HG03175 (cell line): ENCODE measurements around the gene ELOVL5.
"Not testable (repeated sequence)": the region's sequence is repeated elsewhere in the genome, so short reads cannot be mapped to it uniquely, and the experiment has no call there.

ENCODE experiments used
- ATAC-seq: cut with Tn5 transposase; IDR thresholded peaks from one replicate; pipeline ENCODE4 v1.9.1; 2021; ENCODE audit warnings: mild to moderate bottlenecking, moderate library complexity; ENCODE audit not compliant: unreplicated experiment

Gene ELOVL5

GRCh38 chr6:53348371-53349208, at the start of gene ELOVL5:
TSS of gene ELOVL5 (minus strand) at chr6:53348950. CDS start at chr6:53295699, 53,251 bp downstream.
- ATAC-seq, result peak; percentile 82

- no peak for ATAC-seq
Measured at GRCh38 chr6:53397283-53397682, 48.5 kb upstream of the ELOVL5 start.

- no peak for ATAC-seq
Measured at GRCh38 chr6:53395986-53396385, 47.2 kb upstream of the ELOVL5 start.

- ATAC-seq, result no peak
Measured at GRCh38 chr6:53394704-53395103, 46.0 kb upstream of the ELOVL5 start.

- ATAC-seq, result no peak
Measured at GRCh38 chr6:53391170-53391569, 42.4 kb upstream of the ELOVL5 start.

- no peak for ATAC-seq
Measured at GRCh38 chr6:53390010-53390409, 41.3 kb upstream of the ELOVL5 start.

- not testable (repeated sequence) for ATAC-seq
Measured at GRCh38 chr6:53388615-53389014, 39.9 kb upstream of the ELOVL5 start.

- no peak for ATAC-seq
Measured at GRCh38 chr6:53382421-53382820, 33.7 kb upstream of the ELOVL5 start.

GRCh38 chr6:53378208-53378607, 29.5 kb upstream of the ELOVL5 start:
- no peak for ATAC-seq

GRCh38 chr6:53377793-53378192, 29.0 kb upstream of the ELOVL5 start:
- ATAC-seq, result no peak

GRCh38 chr6:53377289-53377688, 28.5 kb upstream of the ELOVL5 start:
- no peak for ATAC-seq

- ATAC-seq, result no peak
Measured at GRCh38 chr6:53376661-53377226, 28.0 kb upstream of the ELOVL5 start.

- no peak for ATAC-seq
Measured at GRCh38 chr6:53375847-53376246, 27.1 kb upstream of the ELOVL5 start.

GRCh38 chr6:53373638-53374037, 24.9 kb upstream of the ELOVL5 start:
- no peak for ATAC-seq

- ATAC-seq, result no peak
Measured at GRCh38 chr6:53369876-53370515, 21.2 kb upstream of the ELOVL5 start.

GRCh38 chr6:53369051-53369450, 20.3 kb upstream of the ELOVL5 start:
- no peak for ATAC-seq

- no peak for ATAC-seq
Measured at GRCh38 chr6:53366128-53366641, 17.4 kb upstream of the ELOVL5 start.

GRCh38 chr6:53363341-53364079, 14.8 kb upstream of the ELOVL5 start:
- no peak for ATAC-seq

GRCh38 chr6:53361549-53362031, 12.8 kb upstream of the ELOVL5 start:
- no peak for ATAC-seq

- no peak for ATAC-seq
Measured at GRCh38 chr6:53360093-53360912, 11.6 kb upstream of the ELOVL5 start.
